ENCODE data around the gene CTNNA3.

The CTNNA3 gene

GRCh38 chr10:66180021-66180420, 1516.0 kb downstream of the CTNNA3 start:
- no peak for DNase-seq

GRCh38 chr10:66176772-66177171, 1519.2 kb downstream of the CTNNA3 start:
- DNase-seq, result no peak

DNA sequence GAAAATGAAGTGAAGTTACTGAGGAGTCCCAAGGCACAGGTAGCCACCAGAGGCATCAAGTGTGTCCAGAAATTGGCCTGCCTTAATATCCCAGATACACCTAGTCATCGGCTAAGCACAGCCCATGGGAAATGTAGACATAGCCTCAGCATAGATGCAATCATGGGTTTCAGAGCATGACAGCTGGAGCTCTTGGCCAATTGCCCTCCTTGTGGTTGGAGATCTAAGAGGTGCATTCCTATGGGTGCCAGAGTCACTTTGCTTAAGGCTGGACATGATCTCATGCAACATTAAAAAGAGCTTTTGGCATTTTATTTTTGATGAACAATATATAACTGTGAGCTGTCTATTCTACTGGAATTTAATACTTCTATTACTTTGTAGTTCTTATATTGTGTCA, 1528.2 kb downstream of the CTNNA3 start:
- no peak for DNase-seq

GRCh38 chr10:66162560-66163143, 1533.3 kb downstream of the CTNNA3 start:
- no peak for DNase-seq

GRCh38 chr10:66151346-66151745, 1544.6 kb downstream of the CTNNA3 start:
- no peak for DNase-seq

DNA sequence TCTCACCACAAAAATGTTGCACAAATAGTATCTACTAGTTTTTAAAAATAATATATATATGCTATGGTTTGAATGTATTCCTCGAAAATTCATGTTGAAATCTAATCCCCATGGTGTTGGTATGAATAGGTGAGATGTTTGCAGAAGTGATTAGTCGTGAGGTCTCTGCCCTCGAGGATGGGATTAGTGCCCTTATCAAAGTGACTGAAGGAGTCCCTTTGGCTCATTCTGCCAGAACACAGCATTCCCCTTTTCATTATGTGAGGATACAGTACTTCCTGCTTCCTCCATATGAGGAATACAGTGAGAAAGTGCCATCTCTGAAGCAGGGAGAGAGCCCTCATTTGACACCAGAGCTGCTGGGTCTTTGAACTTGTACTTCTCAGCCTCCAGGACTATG, 1547.7 kb downstream of the CTNNA3 start:
- DNase-seq, result no peak

DNA sequence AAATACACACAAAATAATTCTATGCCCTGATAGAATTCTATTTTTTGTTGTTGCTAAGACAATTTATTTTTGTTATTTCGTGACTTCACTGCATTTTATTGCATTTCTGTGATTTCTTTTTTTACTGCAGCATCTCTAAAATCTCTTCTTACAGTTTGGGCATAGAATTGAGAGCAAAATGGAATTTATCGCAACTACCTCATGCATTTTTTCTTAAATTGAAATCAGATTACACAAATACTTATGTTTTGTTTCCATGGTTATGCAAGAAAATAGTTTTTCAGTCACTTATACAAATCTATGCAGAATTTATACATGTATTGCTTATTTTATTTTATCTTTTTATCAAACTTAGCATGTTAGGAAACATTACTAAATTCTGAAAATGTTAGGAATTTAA, 1552.0 kb downstream of the CTNNA3 start:
- no peak for DNase-seq

GRCh38 chr10:66102756-66103155, 1593.2 kb downstream of the CTNNA3 start:
- no peak for DNase-seq

DNA sequence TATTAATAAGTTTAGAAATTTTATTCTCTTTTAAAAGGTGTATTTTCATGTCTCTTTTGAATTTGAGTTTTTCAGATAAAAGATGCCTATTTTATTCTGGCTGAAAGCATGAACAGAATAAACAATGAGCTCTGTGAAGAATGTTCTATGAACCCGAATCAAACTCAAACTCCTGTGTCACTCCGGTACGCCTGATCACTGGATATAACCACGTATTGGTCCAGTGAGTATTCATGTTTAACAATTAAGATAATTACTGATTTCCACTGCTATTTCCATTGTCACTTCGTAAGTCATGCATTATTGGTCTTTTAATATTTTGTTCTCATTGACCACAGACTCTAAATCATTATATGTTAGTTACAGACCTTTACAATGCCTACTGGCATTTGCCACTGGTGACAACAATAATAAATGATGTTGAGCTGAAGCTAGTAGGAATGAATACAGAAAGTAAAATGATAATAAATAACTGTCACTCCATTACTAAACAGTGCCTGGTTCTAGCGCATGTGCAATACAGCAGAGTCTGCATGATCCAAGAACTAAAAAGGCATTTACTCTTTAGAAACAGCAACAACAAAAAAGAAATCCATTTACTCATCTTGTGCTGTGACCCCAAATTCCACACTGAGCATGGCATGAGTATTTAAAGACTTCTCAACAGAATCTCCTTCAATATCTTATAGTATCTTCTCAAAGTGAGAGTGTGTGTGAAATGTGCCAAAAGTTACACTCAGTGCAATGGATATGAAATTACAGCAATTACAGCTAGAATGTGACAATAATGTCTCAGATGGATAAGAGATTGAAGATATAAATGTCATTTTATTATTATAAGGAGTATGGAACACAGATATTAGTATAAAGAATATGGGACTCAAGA, 1597.2 kb downstream of the CTNNA3 start:
- DNase-seq, result no peak

DNA sequence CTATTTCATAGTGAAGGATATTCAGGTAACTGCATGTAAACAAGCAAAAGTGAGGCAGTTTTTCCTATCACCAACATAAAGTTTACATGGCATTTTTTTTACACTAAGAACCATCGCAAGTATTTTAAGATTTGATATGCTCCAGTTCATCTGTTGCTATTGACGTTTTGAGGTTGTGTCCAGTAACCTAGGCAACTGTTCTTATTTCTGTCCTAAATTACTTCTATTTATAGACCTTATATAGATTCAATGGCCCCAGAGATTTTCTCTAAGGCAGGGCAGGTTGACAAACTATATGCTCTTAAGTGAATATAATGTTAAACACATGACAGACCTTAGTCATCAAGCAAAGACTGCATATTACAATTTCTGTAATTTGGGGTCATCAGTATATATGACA, 1600.4 kb downstream of the CTNNA3 start:
- DNase-seq, result no peak

DNA sequence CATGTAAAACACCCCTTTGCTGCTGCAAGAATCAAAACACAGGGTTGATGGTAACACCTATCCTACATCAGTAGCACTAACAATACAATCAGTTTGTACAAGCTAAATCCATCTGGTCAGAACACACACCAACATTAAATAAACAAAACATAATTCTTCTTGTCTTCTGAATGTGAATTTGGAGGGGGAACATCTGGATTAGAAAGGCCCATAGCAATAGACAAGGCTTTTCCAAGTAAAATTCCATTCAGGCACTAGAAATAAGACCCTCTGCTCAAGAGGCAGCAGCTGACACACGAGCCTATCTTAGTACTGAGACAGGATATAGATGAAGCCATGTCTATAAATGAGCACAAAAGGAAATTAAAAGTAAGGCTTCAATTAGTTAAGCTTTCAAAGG, 1610.1 kb downstream of the CTNNA3 start:
- DNase-seq, result no peak

DNA sequence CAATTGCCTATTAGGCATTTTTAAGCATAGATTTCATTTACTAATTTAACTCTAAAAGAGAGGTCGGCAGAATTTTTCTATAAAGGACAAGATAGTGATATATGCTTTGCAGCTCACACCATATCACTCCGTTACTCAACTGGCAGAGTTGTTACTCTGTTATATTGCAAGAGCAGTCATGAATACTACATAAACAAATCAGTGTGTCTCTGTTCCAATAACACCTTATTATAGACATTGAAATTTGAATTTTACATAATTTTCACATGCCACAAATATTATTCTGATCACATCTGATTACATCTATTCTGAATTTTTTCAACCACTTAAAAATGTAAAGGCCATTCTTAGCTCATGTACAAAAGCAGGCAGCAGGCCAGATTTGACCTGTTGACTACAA, 1624.1 kb downstream of the CTNNA3 start:
- no peak for DNase-seq

- no peak for DNase-seq
These were observed 1637.4 kb downstream of the CTNNA3 start for GRCh38 chr10:66058594-66058993.

GRCh38 chr10:66049335-66049734, 1646.7 kb downstream of the CTNNA3 start:
- no peak for DNase-seq

- DNase-seq, result no peak
These were observed 1650.1 kb downstream of the CTNNA3 start for GRCh38 chr10:66045859-66046258.

GRCh38 chr10:66041771-66042170, 1654.2 kb downstream of the CTNNA3 start:
- no peak for DNase-seq

DNA sequence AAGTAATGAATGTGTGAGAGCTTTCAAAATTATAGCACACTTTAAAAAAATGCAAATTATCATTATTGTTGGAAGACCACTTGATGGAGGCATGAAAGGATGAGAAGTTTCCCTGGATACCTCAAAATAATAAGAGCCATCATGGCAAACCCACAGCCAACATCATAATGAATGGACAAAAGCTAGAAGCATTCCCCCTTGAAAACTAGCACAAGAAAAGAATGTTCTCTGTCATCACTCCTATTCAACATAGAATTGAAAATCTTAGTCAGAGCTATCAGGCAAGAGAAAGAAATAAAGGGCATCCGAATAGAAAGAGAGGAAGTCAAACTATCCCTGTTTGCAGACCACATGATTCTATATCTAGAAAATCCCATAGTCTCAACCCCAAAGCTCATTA, 1657.4 kb downstream of the CTNNA3 start:
- no peak for DNase-seq

- DNase-seq, result no peak
These were observed 1669.7 kb downstream of the CTNNA3 start for GRCh38 chr10:66026321-66026720.

DNA sequence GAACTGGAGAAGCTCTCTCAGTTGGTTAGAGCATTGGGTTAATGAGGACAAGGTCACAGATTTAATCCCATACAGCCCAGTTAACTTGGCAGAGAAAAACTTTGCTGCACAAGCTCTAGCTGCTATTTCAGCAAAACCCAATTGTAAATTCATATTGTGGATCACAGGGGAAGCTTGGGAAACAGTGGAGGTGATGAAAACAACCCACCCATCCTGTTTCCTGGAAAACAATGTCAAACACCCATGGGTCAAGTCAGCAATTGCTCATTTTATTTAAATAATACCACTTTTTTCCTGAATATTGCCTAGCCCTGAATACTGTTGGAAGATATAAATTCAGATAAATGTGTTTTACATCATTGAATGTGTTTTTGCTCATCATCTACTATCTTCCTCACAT, 1670.8 kb downstream of the CTNNA3 start:
- no peak for DNase-seq

DNA sequence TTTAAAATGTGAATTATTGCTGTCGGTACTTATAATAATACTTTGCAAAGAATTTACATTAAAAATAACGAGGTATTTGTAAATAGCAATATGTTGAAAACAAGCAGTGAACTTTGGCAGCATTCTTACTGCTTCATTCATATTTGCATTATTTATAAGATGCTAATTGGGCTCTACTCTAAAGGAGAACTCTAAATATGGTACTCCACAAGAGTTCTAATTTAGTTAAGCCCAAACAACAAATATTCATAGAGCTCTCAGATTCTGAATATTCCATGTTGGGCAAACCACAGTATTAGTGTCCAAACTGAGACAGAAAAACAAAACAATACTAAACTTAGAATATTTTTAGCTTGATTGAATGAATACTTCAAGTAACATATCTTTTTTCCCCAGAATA, 1674.6 kb downstream of the CTNNA3 start:
- DNase-seq, result no peak

DNA sequence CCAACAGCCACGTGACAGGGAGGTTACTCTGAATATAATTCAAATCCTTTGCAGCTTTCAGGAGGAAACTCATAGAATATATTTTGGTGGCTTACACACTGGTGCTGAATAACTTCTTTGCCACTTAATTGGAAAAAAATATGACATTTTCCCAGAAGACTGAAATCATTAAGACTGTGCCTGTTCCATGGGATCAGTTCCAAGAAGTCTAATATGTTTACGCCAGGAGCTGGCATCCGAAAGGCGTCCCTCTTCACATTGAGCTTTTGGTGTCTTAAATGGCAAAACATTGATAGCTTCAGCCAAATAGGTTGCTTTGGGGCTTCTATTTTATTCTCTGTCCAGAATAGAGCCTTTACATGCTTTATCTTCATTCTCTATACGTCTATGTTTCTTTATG, 1687.8 kb downstream of the CTNNA3 start:
- no peak for DNase-seq

- no peak for DNase-seq
These were observed 1689.6 kb downstream of the CTNNA3 start for GRCh38 chr10:66006411-66006810.

- no peak for DNase-seq
These were observed 1702.5 kb downstream of the CTNNA3 start for GRCh38 chr10:65993451-65993850.

GRCh38 chr10:65968871-65969270, 1727.1 kb downstream of the CTNNA3 start:
- DNase-seq, result no peak

GRCh38 chr10:65968437-65968836, 1727.6 kb downstream of the CTNNA3 start:
- no peak for DNase-seq
